ENCODE results near the gene RAPGEF5. TPM values are rescaled to one million over a fixed set of nuclear protein-coding genes. Genes with fewer than 3 reads are reported as not detected.
A peak's percentile ranks its signal among the peaks of the same experiment; 100 is the strongest.

RAPGEF5 gene
- total RNA-seq, 2 experiments from 2014 or later: 0.60 to 0.69 TPM

DNA sequence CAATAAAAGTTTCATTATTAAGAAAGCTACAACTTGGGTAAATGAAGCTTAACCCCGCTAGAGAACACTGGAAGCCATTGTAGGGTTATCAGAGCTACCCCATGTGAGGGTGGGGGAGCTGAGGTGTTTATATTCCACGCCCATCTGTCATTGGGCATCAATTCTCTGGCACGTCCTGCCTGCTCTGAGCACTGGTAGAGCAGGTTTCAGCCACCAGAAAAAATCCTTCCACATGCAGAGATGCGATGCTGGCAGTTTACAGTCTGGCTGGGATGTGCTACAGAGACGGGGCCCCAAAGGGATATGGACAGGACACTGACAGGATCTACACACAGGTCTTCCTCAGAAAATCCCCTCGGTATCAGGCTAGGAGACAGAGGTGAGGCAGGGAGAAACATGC is 15.9 kb upstream of the RAPGEF5 start:
- POLR2A ChIA-PET: no interaction called here
- peaks cover 9% of the 10 kb centered on the region for H3K27me3 Mint-ChIP-seq
- no peak overlapping the region for H3K27ac Mint-ChIP-seq
- no peaks in the 10 kb centered on the region for H3K9me3 Mint-ChIP-seq
- no peaks in the 10 kb centered on the region for H3K36me3 Mint-ChIP-seq (ENCODE audit: low read depth)
- no peak overlapping the region for H3K4me3 Mint-ChIP-seq
- H3K4me1 Mint-ChIP-seq: no peaks in the 10 kb centered on the region
- CTCF ChIA-PET: no interaction called here
- DNase-seq: no peak

DNA sequence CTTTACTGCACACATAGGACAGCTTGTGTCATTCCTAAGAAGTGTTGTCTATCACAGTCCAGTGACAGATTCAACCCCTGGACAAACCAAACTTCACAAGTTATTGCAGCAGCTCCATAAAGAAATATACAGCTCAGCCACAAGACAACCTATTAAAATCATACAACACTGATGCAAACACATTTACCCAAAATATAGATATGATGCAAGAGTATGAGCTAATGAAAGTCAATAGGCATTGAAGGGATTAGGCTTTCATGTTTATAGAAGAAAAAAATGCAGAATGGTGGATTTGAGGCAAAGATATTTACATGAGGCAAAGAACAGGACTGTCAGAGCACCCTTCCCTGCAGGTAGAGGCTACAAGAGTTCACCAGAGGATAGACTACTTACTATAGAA is 14.9 kb upstream of the RAPGEF5 start:
- no peaks in the 10 kb centered on the region for H3K36me3 Mint-ChIP-seq (ENCODE audit: low read depth)
- no peak overlapping the region for H3K27ac Mint-ChIP-seq
- no peaks in the 10 kb centered on the region for H3K4me1 Mint-ChIP-seq
- H3K27me3 Mint-ChIP-seq: peaks cover 9% of the 10 kb centered on the region
- no peak for DNase-seq
- no peaks in the 10 kb centered on the region for H3K9me3 Mint-ChIP-seq
- ChIA-PET POLR2A (no interaction called here), CTCF (no interaction called here)
- H3K4me3 Mint-ChIP-seq: no peak overlapping the region

DNA sequence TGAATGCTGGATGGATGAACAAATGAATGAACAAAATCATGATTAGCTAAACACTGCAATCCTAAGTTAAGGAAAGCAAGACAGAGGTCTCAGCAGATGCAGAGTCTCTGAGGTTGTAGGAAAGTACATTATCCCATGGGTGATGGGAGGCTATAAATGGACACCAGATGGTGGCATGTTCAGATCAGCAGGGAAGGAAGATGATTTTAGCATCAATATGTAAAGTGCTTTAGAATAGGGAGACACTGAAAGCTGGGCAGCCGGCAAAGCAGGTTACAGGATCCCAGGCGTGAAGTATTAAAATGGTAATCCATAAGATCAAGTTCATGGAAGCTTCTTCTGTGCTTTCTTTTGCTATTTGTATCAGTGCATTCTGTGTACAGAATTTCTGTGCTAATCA is 7.9 kb upstream of the RAPGEF5 start:
- ChIA-PET CTCF (interaction anchor here (1.2 kb wide), 1 partner anchor 9 kb away, joined by 3 read pairs; no protein-coding TSS in a partner anchor), POLR2A (no interaction called here)
- no peak overlapping the region for H3K27ac Mint-ChIP-seq
- H3K36me3 Mint-ChIP-seq (ENCODE audit: low read depth): no peaks in the 10 kb centered on the region
- no peaks in the 10 kb centered on the region for H3K9me3 Mint-ChIP-seq
- no peak overlapping the region for H3K4me3 Mint-ChIP-seq
- no peak for DNase-seq
- no peaks in the 10 kb centered on the region for H3K4me1 Mint-ChIP-seq
- H3K27me3 Mint-ChIP-seq: peaks cover 16% of the 10 kb centered on the region

DNA sequence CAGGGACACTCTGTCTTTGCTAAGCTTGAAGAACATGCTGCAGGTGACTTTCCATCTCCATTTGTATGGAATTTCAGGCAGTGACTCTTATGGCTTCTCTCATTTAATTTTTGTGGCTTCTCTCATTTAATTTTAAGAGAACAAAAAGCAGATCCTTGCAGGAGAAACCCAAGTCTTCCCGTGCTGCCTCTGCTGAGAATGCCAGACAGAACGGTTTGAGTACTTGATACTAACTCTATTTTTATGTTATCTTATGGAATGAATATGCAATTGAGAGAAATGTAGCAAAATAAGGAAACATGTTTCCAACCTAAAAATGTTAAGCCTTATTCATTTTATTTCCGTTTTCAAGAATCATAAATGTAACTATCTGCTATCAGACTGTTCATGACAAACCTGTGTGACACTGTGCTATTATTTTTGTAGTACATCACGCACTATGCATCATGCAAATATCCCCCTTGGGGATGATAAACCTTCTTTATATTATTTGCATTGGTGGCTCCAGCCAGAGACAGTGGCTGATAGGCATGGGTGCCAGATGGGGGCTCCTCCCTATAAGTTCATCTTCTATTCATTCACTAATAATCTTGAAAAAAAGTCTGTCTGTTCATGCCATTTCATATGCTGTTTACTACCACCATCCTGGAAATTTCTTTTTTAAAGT is 6.9 kb upstream of the RAPGEF5 start:
- CTCF ChIA-PET: no interaction called here
- no peak overlapping the region for H3K4me3 Mint-ChIP-seq
- H3K27me3 Mint-ChIP-seq: peaks cover 20% of the 10 kb centered on the region
- POLR2A ChIA-PET: no interaction called here
- H3K9me3 Mint-ChIP-seq: no peaks in the 10 kb centered on the region
- no peak for DNase-seq
- H3K27ac Mint-ChIP-seq: no peak overlapping the region
- no peaks in the 10 kb centered on the region for H3K4me1 Mint-ChIP-seq
- no peaks in the 10 kb centered on the region for H3K36me3 Mint-ChIP-seq (ENCODE audit: low read depth)

DNA sequence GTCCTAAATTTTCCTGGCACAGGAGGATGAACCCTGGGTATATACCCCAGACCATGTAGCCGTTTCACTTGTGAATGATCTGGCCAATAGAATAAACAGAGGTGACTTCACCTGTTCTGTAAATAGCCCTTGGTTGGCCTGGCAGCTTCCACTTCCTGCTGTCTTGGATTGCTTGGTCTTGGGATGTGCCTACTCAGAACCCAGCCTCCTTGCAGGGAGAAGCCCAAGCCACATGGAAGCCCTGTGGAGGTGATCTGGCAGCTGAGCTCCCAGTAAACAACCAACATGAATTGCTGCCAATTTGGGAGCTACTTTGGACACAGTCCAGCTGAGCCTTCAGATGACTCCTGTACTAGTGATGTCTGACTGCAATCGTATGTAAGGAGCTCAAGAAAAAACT is 4.8 kb upstream of the RAPGEF5 start:
- no peak overlapping the region for H3K27ac Mint-ChIP-seq
- CTCF ChIA-PET: interaction anchor here (0.5 kb wide), 1 partner anchor 1148 kb away, joined by 3 read pairs; no protein-coding TSS in a partner anchor
- no peaks in the 10 kb centered on the region for H3K36me3 Mint-ChIP-seq (ENCODE audit: low read depth)
- H3K27me3 Mint-ChIP-seq: peaks cover 32% of the 10 kb centered on the region
- H3K4me3 Mint-ChIP-seq: no peak overlapping the region
- H3K4me1 Mint-ChIP-seq: peaks cover 3% of the 10 kb centered on the region
- POLR2A ChIA-PET: no interaction called here
- H3K9me3 Mint-ChIP-seq: no peaks in the 10 kb centered on the region
- no peak for DNase-seq

DNA sequence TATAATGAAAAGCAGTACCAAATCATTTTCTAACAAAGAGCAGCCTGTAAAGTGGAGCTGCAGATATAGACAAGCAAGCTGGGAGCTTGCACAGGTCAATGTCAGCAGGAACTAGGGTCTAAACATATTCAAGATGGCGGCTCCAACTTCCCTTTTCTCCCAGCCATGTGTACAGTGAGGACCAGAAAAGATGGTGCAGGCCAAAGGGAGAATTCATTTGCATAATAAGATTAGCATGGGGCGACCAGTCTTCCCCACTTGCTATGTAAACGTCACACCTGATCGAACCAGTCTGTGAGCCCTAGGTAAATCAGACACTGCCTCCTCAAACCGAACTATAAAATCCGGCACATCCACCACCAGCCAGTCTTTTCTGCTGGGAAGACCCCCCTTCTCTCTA is 4.4 kb upstream of the RAPGEF5 start:
- no peaks in the 10 kb centered on the region for H3K36me3 Mint-ChIP-seq (ENCODE audit: low read depth)
- peaks cover 30% of the 10 kb centered on the region for H3K27me3 Mint-ChIP-seq
- no peak overlapping the region for H3K4me3 Mint-ChIP-seq
- DNase-seq: no peak
- CTCF ChIA-PET: no interaction called here
- peaks cover 3% of the 10 kb centered on the region for H3K4me1 Mint-ChIP-seq
- H3K9me3 Mint-ChIP-seq: no peaks in the 10 kb centered on the region
- POLR2A ChIA-PET: no interaction called here
- H3K27ac Mint-ChIP-seq: no peak overlapping the region

DNA sequence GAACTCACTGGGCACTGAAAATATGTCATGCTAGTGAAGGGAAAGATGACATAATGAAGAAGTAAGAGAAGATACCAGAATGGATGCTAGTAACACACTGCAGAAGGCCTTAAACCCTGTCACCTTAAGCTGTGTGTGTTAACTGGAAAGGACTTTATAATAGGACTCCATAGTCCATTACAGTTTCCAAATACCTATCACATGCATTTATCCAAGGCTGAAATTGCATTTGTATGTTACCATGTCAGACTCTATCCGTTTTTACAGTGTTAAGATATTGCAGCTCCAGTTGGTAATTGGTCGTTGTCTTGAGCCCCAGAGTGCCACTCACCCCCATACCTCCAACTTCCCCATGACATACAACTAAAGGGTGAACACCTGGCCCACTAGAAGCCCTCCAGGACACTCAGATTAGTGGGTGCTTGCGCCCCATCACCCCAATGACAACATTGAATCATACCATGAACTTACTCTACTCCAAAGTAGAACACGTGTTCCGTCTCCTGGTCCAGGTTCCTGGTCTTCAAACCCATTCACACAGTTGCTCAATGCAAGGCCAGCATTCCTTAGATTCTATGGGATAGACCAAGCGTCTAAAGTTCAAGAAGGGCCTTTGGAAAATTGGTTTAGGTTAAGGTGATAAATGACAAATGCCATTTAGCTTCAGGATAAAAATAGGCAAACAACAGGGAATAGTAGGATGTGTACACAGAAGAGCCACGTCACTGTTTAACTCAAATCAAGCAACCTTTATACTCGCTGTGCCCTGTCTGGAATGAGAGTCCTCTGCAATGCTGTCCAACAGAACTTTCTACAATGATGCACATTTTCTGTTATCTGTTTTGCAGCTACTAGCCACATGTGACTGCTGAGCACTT is 2.1 kb upstream of the RAPGEF5 start:
- H3K4me1 Mint-ChIP-seq: peaks cover 3% of the 10 kb centered on the region
- ChIA-PET CTCF (no interaction called here), POLR2A (no interaction called here)
- peaks cover 39% of the 10 kb centered on the region for H3K27me3 Mint-ChIP-seq
- H3K4me3 Mint-ChIP-seq: no peak overlapping the region
- H3K36me3 Mint-ChIP-seq (ENCODE audit: low read depth): no peaks in the 10 kb centered on the region
- H3K9me3 Mint-ChIP-seq: no peaks in the 10 kb centered on the region
- no peak overlapping the region for H3K27ac Mint-ChIP-seq
- DNase-seq: no peak

DNA sequence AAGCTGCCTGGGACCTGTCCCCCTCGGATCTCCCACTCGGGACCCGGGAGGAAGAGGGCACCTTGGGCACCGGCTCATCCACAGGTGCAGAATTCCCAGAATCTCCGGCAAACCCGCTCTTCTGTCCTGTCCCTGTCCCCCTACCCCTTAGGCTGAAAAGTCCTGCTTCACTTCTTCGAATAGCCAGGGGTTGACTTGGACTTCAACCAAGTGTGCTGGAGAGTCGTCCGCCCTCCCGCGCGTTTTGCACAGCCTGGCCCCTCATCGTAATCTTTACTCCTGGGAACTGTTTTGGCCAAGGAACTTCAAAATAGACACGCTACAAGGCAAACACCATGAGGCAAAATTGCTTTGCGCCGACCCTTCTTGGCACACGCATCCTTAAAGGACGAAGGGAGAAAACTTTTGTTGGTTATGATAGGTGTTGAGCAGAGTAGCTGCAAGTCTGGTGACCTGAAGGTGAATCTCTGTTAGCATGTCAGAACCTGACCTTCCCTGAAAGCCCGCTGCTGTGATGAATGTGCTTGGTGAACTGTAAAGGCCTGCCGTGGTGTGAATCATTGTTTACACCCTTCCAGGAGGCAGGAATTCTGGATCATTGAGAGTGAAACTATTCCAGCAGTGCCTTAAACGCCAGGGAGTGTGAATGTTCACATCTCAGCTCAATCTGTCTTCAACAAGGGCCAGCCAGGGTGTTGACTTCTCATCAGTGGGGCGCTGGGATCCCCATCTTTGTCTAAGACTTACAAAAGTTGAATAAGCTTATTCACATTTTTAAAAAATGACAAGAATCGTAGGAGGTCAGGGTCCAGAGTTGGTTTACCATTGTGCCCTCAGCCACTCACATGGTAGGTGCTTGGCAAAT is 589 bp upstream of the RAPGEF5 start:
- POLR2A ChIA-PET: no interaction called here
- no peak for DNase-seq
- peaks cover 3% of the 10 kb centered on the region for H3K4me1 Mint-ChIP-seq
- H3K4me3 Mint-ChIP-seq: peak overlapping the region; percentile 66
- H3K27ac Mint-ChIP-seq: no peak overlapping the region
- peaks cover 47% of the 10 kb centered on the region for H3K27me3 Mint-ChIP-seq
- H3K36me3 Mint-ChIP-seq (ENCODE audit: low read depth): no peaks in the 10 kb centered on the region
- peaks cover 3% of the 10 kb centered on the region for H3K9me3 Mint-ChIP-seq
- CTCF ChIA-PET: no interaction called here

DNA sequence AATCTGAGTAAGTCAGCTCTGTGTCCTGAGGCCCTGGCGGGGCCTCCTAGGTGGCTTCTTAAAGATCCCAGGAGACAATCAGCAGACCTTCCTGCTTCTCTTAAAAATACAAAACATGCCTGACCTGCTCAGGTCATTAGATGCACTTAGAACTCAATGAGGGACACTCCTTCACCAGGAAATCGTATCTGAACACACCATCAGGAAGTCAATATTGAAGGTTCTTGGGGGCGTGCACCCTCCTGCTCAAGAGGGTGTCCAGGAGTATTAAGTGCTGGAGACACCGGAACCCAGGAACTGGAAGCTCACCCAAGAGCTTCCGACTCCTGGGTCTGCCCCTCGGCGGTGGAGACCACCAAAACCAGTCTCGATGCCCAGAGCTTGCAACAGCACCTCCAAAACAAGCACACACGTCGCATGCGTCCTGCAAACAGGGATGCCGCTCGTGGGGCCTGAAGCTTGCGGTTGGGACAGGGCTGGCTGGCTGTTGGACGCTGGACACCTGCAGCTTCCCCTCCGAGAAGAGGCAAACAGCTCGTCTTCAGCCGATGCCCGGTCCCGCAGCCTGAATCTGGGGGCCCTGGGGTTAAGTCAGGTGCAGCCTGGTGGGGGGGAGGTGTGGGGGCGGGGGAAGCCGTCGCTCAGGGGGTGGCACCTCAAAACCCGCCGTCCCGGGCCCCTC is 803 bp downstream of the RAPGEF5 start:
- no peak for DNase-seq
- no peaks in the 10 kb centered on the region for H3K36me3 Mint-ChIP-seq (ENCODE audit: low read depth)
- peaks cover 53% of the 10 kb centered on the region for H3K27me3 Mint-ChIP-seq
- ChIA-PET POLR2A (no interaction called here), CTCF (interaction anchor here (0.7 kb wide), 1 partner anchor 23 kb away, joined by 3 read pairs; no protein-coding TSS in a partner anchor)
- H3K27ac Mint-ChIP-seq: no peak overlapping the region
- H3K9me3 Mint-ChIP-seq: peaks cover 3% of the 10 kb centered on the region
- peak overlapping the region; percentile 47 for H3K4me3 Mint-ChIP-seq
- peaks cover 5% of the 10 kb centered on the region for H3K4me1 Mint-ChIP-seq

DNA sequence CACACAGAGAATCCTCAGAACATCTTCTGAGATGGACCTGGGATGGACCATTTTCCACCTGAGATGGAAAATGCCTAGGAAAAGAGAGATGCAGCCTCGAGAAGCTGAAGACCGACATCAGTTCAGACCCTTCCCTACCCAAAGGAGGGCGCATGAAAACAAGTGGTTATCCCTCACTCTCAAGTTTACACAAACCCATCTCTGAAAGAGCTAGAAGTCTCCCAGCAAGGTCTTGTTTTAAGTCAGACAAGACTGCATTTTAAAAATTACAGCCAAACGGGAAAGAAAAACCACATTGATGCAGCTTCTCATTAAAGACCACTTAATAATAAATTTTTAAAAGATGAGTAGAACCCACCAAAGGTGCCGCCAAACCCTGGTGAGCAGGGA is 1.3 kb downstream of the RAPGEF5 start:
- ChIA-PET POLR2A (no interaction called here), CTCF (interaction anchor here (0.7 kb wide), 1 partner anchor 23 kb away, joined by 3 read pairs; no protein-coding TSS in a partner anchor)
- Mint-ChIP-seq H3K36me3 (ENCODE audit: low read depth) (no peaks in the 10 kb centered on the region), H3K27me3 (peaks cover 53% of the 10 kb centered on the region), H3K27ac (no peak overlapping the region), H3K4me3 (peak overlapping the region; percentile 47), H3K9me3 (peaks cover 3% of the 10 kb centered on the region), H3K4me1 (peaks cover 5% of the 10 kb centered on the region)
- no peak for DNase-seq

DNA sequence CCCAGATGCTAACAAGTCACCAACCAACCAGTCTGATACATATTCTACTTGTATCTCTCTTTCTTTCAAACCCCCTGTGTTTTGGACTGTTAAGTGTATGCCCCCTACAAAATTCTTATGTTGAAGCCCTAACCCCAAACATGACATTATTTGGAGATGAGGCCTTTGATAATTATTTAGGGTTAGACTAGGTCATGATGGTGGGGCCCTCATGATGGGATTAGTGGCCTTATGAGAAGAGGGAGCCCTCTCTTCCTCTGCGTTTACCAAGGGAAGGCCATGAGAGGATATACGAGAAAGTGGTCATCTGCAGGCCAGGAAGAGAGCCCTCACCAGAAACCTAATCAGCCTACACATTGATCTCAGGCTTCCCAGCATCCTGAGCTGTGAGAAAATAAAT is 2.5 kb downstream of the RAPGEF5 start:
- H3K36me3 Mint-ChIP-seq (ENCODE audit: low read depth): no peaks in the 10 kb centered on the region
- peaks cover 55% of the 10 kb centered on the region for H3K27me3 Mint-ChIP-seq
- no peak for DNase-seq
- peaks cover 5% of the 10 kb centered on the region for H3K4me1 Mint-ChIP-seq
- peaks cover 3% of the 10 kb centered on the region for H3K9me3 Mint-ChIP-seq
- H3K27ac Mint-ChIP-seq: no peak overlapping the region
- ChIA-PET POLR2A (no interaction called here), CTCF (no interaction called here)
- no peak overlapping the region for H3K4me3 Mint-ChIP-seq

DNA sequence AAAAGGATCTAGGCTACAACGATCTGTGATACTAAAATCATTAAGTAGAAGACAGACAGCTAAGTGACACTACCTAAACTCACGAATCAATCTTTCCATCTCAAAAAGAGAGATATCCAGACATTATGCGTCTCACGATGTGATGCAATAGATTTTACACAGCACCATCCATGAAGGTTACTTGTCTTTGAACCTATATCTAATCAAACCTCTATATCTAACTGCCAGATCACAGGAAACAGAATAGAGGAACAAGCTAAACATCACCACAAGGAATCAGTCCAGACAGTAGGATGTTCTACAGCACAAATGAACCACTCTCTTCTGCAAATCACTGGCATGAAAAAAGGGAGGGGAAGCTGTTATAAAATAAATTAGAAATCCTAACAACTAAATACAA is 4.1 kb downstream of the RAPGEF5 start:
- Mint-ChIP-seq H3K27me3 (peaks cover 44% of the 10 kb centered on the region), H3K27ac (no peak overlapping the region), H3K4me1 (peaks cover 5% of the 10 kb centered on the region), H3K9me3 (peaks cover 3% of the 10 kb centered on the region), H3K4me3 (no peak overlapping the region), H3K36me3 (ENCODE audit: low read depth) (no peaks in the 10 kb centered on the region)
- CTCF ChIA-PET: no interaction called here
- no peak for DNase-seq
- POLR2A ChIA-PET: no interaction called here

Data from activated CD4-positive, alpha-beta T cell treated with anti-CD3 and anti-CD28 coated beads, Interleukin-2, amount 10 ng/mL, durations not matched to agents 7 days and 5 days (primary cell).